K562 (cell line): ENCODE data around the gene ADAMTS14. TPM values are rescaled to one million over a fixed set of nuclear protein-coding genes. Genes with fewer than 3 reads are reported as not detected.

Experiments used
- ARHGAP35 ChIP-seq: fragments of 450-650 bp; IDR thresholded peaks from 2 replicates; pipeline ENCODE4 v1.6.1; 2018; ENCODE audit not compliant: partially characterized antibody
- ARID1B ChIP-seq: fragments of 450-650 bp; IDR thresholded peaks from 2 replicates; pipeline ENCODE4 v1.6.1; 2016; ENCODE audit warnings: antibody characterized with exemption, mild to moderate bottlenecking, inconsistent platforms
- ATF1 ChIP-seq, 2 experiments: fragments of 450-650 bp in 1 of 2; IDR thresholded peaks; 2 replicates each; pipeline ENCODE4 v1.6.1; 2016; ENCODE audit warnings: missing compliant biosample characterization in 1 of 2, missing genetic modification characterization in 1 of 2
- BACH1 ChIP-seq: fragments of 200-800 bp; sonication (Bioruptor generic); IDR thresholded peaks from 2 replicates; pipeline ENCODE4 v1.6.1; 2016; ENCODE audit warnings: missing genetic modification characterization, missing compliant biosample characterization
- BCLAF1 ChIP-seq, 2 experiments: fragments of 450-650 bp in 1 of 2; IDR thresholded peaks; 2 replicates each; pipeline ENCODE4 v1.6.1; 2011 to 2017; ENCODE audit warnings: low read depth in 2 of 2, antibody characterized with exemption in 1 of 2, borderline replicate concordance in 1 of 2, low read length in 1 of 2, mild to moderate bottlenecking in 1 of 2, mixed read lengths in 1 of 2; ENCODE audit not compliant: control insufficient read depth in 1 of 2
- C11orf30 ChIP-seq: fragments of 450-650 bp; IDR thresholded peaks from 2 replicates; pipeline ENCODE4 v1.6.1; 2016; ENCODE audit warnings: low read depth, mild to moderate bottlenecking
- CBFA2T3 ChIP-seq: fragments of 450-650 bp; IDR thresholded peaks from 2 replicates; pipeline ENCODE4 v1.6.1; 2017
- DMBX1 ChIP-seq: fragments of 250-450 bp; sonication (Bioruptor Pico); IDR thresholded peaks from 2 replicates; pipeline ENCODE4 v1.8.0; 2022; ENCODE audit warnings: inconsistent platforms, mild to moderate bottlenecking, moderate library complexity, borderline replicate concordance
- DPF2 ChIP-seq: fragments of 450-650 bp; IDR thresholded peaks from 2 replicates; pipeline ENCODE4 v1.6.1; 2016
- FOXM1 ChIP-seq, 2 experiments: fragments of 450-650 bp in 1 of 2; sonication (generic) in 1 of 2; formaldehyde crosslinking in 1 of 2; IDR thresholded peaks; 2 replicates each; pipeline versions ENCODE4 v1.6.1 to v1.9.0; 2017 to 2022; ENCODE audit warnings: low read depth in 2 of 2, mild to moderate bottlenecking in 2 of 2, missing genetic modification reagents in 1 of 2, moderate library complexity in 1 of 2
- GATAD2A ChIP-seq: fragments of 450-650 bp; IDR thresholded peaks from 2 replicates; pipeline ENCODE4 v1.6.1; 2017
- JUN ChIP-seq, 2 experiments: sonication (generic) in 1 of 2; formaldehyde crosslinking in 1 of 2; IDR thresholded peaks; 2 replicates each; pipeline versions ENCODE4 v1.6.1 to v1.8.0; 2012 to 2022; ENCODE audit warnings: borderline replicate concordance in 2 of 2, mild to moderate bottlenecking in 2 of 2, improper control_type of control experiment in 1 of 2, low read depth in 1 of 2, low read length in 1 of 2, missing genetic modification reagents in 1 of 2
- MBD2 ChIP-seq: sonication (generic); IDR thresholded peaks from 2 replicates; pipeline ENCODE4 v1.6.1; 2016; ENCODE audit warnings: low read depth, borderline replicate concordance
- MITF ChIP-seq: IDR thresholded peaks from 2 replicates; pipeline ENCODE4 v1.6.1; 2014; ENCODE audit warnings: antibody characterized with exemption
- MTF1 ChIP-seq: fragments of 250-450 bp; sonication (Bioruptor Pico); IDR thresholded peaks from 2 replicates; pipeline ENCODE4 v1.9.0; 2021; ENCODE audit warnings: moderate library complexity, mild to moderate bottlenecking, inconsistent platforms, borderline replicate concordance
- PCBP1 ChIP-seq: fragments of 200-400 bp; formaldehyde crosslinking; IDR thresholded peaks from 2 replicates; pipeline ENCODE4 v1.6.1; 2018; ENCODE audit warnings: mild to moderate bottlenecking, low read depth, low read length; ENCODE audit not compliant: poor library complexity, severe bottlenecking
- PREB ChIP-seq: sonication (generic); formaldehyde crosslinking; IDR thresholded peaks from 2 replicates; pipeline ENCODE4 v1.8.1; 2023; ENCODE audit warnings: mild to moderate bottlenecking, missing genetic modification reagents
- PTRF ChIP-seq: fragments of 450-650 bp; IDR thresholded peaks from 2 replicates; pipeline ENCODE4 v1.6.1; 2016; ENCODE audit warnings: mild to moderate bottlenecking, missing genetic modification characterization, missing compliant biosample characterization
- SMC3 ChIP-seq: conservative IDR thresholded peaks from 2 replicates; pipeline ENCODE4 v1.6.1; 2011; ENCODE audit warnings: low read depth, low read length, improper control_type of control experiment; ENCODE audit not compliant: insufficient read depth
- ZNF140 ChIP-seq: fragments of 250-450 bp; sonication (Bioruptor Pico); IDR thresholded peaks from 2 replicates; pipeline ENCODE4 v1.8.0; 2021; ENCODE audit warnings: moderate library complexity, mild to moderate bottlenecking, inconsistent platforms
- ZZZ3 ChIP-seq: fragments of 450-650 bp; IDR thresholded peaks from 2 replicates; pipeline ENCODE4 v1.6.1; 2016; ENCODE audit warnings: antibody characterized with exemption, mild to moderate bottlenecking, moderate library complexity
- polyA plus RNA-seq, 8 experiments: library from polyadenylated mRNA; depleted of rRNA in 4 of 8; stranded (reverse) in 5 of 8; unstranded in 3 of 8; fragments of >200 nt; fragmentation: Nextera tagmentation in 2 of 8; fragmentation: Illumina TruSeq in 1 of 8; extraction: Ambion mirVana in 2 of 8; extraction: Trizol in 1 of 8; gene quantifications; 2 replicates each; pipeline versions ENCODE4 v1.2.1 to v1.2.3, GENCODE V29; 2011 to 2014; ENCODE audit warnings: inconsistent platforms in 1 of 8, missing spikeins in 1 of 8
- total RNA-seq, 7 experiments: library from RNA; depleted of rRNA in 6 of 7; stranded (reverse); fragments of >200 nt in 6 of 7; fragmentation: Illumina TruSeq in 2 of 7; extraction: Trizol in 2 of 7; gene quantifications; 2 replicates each; pipeline versions ENCODE4 v1.2.1 to v1.2.3, GENCODE V29; 2011 to 2021; ENCODE audit warnings: low replicate concordance in 1 of 7

The ADAMTS14 gene
- total and polyA plus RNA-seq, 9 of the 15 experiments (the other 6 are each of a cell fraction or from before 2014, with no cell fraction given), result 0.04 to 37.4 (median 15.9) TPM

- TF ChIP-seq JUN (IDR thresholded peaks at IDR 0.05; ENCODE audit: borderline replicate concordance, low read depth, low read length), result peak; percentile 97
- peak; percentile 89; the same call in 1 of the 2 replicates for TF ChIP-seq JUN (CRISPR knock-in tag; IDR thresholded peaks at IDR 0.05; ENCODE audit: borderline replicate concordance)
- TF ChIP-seq CBFA2T3, result peak; percentile 29
- peak; percentile 92; the same call in 1 of the 2 replicates for TF ChIP-seq DMBX1 (CRISPR knock-in tag)
- no peak for TF ChIP-seq MBD2
- TF ChIP-seq ARHGAP35, result no peak
- peak; percentile 94 for TF ChIP-seq DPF2
- TF ChIP-seq BCLAF1 (IDR thresholded peaks at IDR 0.05; ENCODE audit: borderline replicate concordance in 1 of 2, control insufficient read depth in 1 of 2, low read depth in 2 of 2, low read length in 1 of 2), result no peak
- TF ChIP-seq PCBP1, result no peak
- no peak for TF ChIP-seq ZNF140 (CRISPR knock-in tag)
- TF ChIP-seq MTF1 (CRISPR knock-in tag), result no peak
- no peak for TF ChIP-seq MITF
- 0 out of 2 replicates have a peak, but pooled peaks have one; percentile 2 for TF ChIP-seq SMC3
- TF ChIP-seq BACH1 (tag), result 0 out of 2 replicates have a peak, but pooled peaks have one; percentile 54
- no peak for TF ChIP-seq ATF1 (CRISPR knock-in tag; IDR thresholded peaks at IDR 0.05)
- peak; percentile 71 for TF ChIP-seq ATF1 (tag; IDR thresholded peaks at IDR 0.05)
- no peak for TF ChIP-seq FOXM1 (IDR thresholded peaks at IDR 0.05; ENCODE audit: low read depth)
- no peak for TF ChIP-seq FOXM1 (CRISPR knock-in tag; IDR thresholded peaks at IDR 0.05; ENCODE audit: low read depth)
- TF ChIP-seq PTRF (tag), result no peak
- no peak for TF ChIP-seq PREB
- no peak for TF ChIP-seq ZZZ3
- TF ChIP-seq C11orf30, result no peak
- TF ChIP-seq ARID1B, result peak; percentile 85
- TF ChIP-seq GATAD2A, result 0 out of 2 replicates have a peak, but pooled peaks have one; percentile 31
Measured at GRCh38 chr10:70715853-70716795, 43.8 kb downstream of the ADAMTS14 start (continued).
